HG03460 (cell line): ENCODE results near the gene KEAP1.
A peak's percentile ranks its signal among the peaks of the same experiment; 100 is the strongest.
"Not testable (repeated sequence)": the region's sequence is repeated elsewhere in the genome, so short reads cannot be mapped to it uniquely, and the experiment has no call there.

Experiments used
- ATAC-seq: cut with Tn5 transposase; IDR thresholded peaks from one replicate; pipeline ENCODE4 v1.9.1; 2021; ENCODE audit not compliant: unreplicated experiment

KEAP1 gene

GRCh38 chr19:10503002-10503789, at the start of gene KEAP1:
KEAP1 (minus strand) TSS chr19:10503356; CDS start chr19:10500033, 3,323 bp downstream.
- peak; percentile 31 for ATAC-seq

DNA sequence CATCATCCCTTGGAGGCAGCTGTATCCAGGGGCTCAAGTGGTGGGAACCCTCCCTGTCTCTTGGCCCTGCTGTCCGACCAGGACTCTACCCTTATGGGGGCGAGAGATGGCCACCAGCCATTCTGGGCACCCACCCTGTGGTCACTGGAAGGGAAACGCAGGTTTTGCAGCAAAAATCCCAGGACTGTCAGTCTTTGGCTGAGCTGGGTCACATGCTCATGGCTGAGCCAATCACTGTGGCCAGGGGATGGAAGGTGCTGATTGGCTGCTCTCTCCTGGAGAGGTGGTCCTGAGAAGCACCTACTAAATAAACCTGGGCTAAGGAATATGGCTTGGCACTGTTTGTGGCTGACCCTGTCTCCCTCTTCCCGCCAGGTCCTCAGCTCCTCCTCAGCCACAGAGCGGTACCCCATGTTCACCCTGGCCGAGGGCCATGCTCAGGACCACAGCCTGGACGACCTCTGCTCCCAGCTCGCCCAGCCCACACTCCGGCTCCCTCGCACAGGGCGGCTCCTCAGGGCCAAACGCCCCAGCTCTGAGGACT, 49.4 kb upstream of the KEAP1 start:
- ATAC-seq, result no peak

- ATAC-seq, result no peak
Observed at GRCh38 chr19:10551698-10552301, 48.6 kb upstream of the KEAP1 start.

DNA sequence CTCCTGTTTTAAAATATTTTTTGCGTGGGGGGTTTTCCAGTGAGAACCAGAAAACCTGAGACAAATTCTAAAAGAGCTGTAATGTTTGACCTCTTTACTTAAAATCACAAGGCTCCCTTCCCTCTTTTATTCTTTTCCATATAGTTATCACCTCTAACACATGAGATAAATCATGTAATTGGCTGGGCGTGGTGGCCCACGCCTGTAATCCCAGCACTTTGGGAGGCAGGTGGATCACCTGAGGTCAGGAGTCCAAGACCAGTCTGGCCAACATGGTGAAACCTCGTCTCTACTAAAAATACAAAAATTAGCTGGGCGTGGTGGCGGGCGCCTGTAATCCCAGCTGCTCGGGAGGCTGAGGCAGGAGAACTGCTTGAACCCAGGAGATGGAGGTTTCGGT, 47.9 kb upstream of the KEAP1 start:
- not testable (repeated sequence) for ATAC-seq

GRCh38 chr19:10550336-10550735, 47.2 kb upstream of the KEAP1 start:
- no peak for ATAC-seq

DNA sequence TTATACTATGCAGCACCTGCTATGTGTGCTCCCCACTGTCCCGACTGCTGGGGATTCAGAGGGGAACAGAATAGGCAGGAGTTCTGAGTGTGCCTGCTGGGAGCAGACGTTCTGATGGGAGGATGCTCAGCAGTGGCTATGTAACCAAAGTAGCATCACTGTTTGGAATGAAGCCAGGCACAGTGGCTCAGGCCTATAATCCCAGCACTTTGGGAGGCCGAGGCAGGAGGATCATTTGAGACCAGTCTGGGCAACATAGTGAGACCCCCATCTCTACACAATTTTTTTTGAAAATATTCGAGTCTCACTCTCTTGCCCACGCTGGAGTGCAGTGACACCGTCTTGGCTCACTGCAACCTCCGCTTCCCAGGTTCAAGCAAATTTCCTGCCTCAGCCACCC, 46.6 kb upstream of the KEAP1 start:
- ATAC-seq, result no peak

GRCh38 chr19:10548746-10549276, 45.7 kb upstream of the KEAP1 start:
- ATAC-seq, result no peak

GRCh38 chr19:10546817-10547216, 43.7 kb upstream of the KEAP1 start:
- ATAC-seq, result no peak

DNA sequence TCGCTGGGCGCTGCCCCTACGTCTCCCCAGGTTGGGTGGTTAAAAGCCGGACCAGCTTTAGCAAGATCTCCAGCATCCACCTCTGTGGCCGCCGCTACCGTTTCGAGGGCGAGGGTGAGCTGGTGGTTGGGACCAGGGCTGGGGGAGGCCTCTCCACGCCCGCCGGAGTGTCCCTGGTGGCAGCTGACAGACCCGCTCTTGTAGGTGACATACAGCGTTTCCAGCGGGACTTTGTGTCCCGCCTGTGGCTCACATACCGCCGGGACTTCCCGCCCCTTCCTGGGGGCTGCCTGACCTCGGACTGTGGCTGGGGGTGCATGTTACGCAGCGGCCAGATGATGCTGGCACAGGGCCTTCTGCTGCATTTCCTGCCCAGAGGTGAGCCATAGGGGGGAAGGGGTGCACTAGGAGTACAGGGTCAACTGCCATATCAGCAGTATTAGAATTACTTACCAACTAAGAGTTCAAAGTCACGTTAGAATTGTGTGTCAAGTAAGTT, 41.6 kb upstream of the KEAP1 start:
- no peak for ATAC-seq

DNA sequence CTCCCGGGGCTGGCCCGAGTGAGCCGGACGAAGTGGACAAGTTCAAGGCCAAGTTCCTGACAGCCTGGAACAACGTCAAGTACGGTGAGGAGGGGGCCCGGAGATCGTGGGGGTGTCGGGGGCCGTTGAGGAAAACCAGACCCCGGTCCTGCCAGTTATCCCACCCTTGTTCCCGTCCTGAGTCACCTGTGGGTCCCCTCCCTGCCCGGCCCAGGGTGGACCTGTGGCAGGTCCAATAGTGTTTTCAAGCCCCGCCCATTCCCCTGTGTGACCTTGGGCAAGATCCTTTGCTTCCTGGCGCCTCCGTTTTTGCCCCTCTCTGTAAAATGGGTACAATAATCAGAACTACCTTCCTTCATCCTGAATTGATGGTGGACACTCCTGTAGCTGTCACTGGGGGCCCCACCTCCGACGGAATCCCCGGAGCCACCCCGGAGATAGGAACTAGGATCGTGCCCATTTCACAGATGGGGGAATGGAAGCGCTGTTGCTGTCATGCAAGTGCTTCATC, 41.1 kb upstream of the KEAP1 start:
- peak; percentile 17 for ATAC-seq

- peak; percentile 66 for ATAC-seq
Observed at GRCh38 chr19:10543420-10544241, 40.5 kb upstream of the KEAP1 start, which contains the start of gene ATG4D. ATG4D (plus strand) TSS chr19:10543904; CDS start chr19:10544091, 187 bp downstream.

- no peak for ATAC-seq
Observed at GRCh38 chr19:10543059-10543419, 39.9 kb upstream of the KEAP1 start.

DNA sequence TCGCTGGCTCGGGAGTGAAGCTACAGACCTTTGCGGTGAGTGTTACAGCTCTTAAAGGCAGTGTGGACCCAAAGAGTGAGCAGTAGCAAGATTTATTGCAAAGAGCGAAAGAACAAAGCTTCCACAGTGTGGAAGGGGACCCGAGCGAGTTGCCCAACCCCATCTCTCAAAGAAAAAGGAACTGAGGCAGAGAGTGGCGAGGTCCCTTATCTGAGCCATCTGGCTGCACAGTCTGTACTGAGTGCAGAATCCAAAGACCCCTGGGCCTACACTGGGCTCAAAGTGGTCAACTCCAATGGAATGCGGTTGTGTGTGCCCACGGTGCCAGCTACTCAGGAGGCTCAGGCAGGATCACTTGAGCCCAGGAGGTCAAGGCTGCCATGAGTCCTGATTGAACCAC, 35.9 kb upstream of the KEAP1 start:
- ATAC-seq, result not testable (repeated sequence)

DNA sequence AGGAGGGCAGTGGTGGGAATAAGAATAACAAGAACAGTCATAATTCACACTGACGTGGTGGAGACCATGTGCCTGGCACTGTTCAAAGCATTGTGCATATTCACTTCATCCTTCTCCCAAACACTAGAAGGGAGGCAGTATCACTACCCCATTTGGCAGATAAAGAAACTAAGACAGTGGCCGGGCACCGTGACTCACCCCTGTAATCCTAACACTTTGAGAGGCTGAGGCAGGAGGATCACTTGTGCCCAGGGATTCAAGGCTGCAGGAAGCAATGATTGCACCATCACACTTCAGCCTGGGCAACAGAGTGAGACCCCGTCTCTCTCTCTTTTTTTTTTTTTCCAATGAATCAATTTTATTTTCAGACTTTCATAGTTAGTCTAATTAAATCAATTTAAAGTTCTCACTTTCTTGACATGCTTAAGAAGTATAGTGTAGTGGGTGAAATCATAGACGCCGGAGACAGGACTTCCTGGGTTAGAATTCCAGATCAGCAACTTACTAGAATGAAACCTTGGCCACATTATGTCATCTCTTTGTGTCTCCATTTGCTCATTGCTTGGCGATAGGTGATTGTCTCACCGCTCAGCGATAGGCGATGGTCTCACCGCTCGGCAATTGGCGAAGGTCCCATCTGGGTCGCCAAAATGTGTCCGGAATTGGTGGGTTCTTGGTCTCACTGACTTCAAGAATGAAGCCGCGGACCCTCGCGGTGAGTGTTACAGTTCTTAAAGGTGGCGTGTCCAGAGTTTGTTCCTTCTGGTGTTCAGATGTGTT, 35.2 kb upstream of the KEAP1 start:
- no peak for ATAC-seq

GRCh38 chr19:10537668-10538067, 34.5 kb upstream of the KEAP1 start:
- no peak for ATAC-seq

DNA sequence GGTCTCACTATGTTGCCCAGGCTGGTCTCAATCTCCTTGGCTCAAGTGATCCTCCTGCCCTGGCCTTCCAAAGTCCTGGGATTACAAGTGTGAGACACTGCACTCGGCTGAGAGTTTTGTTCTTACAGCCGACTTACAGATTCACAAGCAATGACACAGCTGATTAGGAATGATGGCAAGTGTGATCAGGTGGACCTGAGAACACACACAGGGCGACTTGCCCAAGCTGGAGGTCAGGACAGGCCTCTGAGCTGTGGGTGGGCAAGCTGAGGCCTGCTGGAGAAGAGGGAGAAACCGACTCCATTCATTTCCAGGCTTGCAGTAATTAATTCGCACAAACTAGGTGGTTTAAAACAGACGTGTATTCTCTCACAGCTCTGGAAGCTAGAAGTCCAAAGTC, 32.5 kb upstream of the KEAP1 start:
- no peak for ATAC-seq

GRCh38 chr19:10533646-10534386, 30.7 kb upstream of the KEAP1 start:
- ATAC-seq, result no peak

GRCh38 chr19:10532457-10532856, 29.3 kb upstream of the KEAP1 start:
- ATAC-seq, result no peak

DNA sequence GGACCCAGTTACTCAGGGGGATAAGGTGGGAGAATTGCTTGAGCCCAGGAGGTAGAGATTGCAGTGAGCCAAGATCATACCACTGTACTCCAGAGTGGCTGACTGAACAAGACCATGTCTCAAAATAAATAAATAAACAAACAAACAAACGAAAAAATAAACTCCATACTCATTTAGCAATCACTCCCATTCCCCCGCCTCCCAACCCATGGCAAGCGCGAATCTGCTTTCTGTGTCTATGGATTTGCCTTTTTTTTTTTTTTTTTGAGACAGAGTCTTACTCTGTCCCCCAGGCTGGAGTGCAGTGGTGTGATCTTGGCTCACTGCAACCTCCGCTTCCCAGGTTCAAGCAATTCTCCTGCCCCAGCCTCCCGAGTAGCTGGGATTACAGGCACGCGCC, 23.7 kb upstream of the KEAP1 start:
- ATAC-seq, result not testable (repeated sequence)
